Measurements from ENCODE around the gene ISYNA1.

Gene ISYNA1

DNA sequence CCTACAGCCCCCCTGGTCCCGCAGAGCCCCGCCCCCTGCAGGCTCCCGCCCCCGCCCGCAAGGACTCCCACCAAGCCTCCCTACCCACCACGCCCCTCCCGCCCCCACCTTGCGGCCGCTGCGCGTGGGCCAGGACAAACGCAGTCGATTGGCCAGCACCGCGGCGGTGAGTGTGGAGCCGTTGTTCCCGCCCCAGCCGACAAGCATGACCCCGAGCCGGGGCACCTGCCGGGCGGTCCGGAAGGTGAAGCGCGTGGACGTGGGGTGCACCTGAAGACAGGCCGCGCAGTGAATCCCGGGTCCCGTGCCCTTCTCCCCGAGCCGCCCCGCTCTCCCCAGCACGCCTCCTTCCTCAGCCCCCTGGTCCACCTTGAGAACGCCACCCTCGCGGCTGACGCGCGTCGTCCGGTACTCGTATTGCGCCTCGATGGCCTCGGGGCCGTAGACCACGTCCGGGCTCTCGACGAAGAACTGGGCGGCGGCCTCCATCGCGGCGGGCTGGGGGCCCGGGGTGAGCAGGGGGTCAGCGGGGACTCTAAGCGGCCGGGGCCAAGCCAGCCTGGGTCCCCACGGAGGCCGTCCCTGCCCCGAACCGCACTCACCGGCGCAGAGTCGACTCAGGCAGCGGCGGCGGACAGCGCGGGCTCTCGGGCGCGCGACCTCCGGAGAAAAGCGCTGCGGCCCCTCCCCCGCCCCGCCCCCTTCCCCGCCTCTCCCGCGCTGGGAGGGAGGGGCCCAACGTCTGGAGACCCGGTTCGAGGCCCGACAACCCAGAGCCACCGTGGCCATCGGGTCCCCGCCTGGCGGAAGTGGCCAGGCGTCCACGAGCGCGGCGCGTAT, at the start of gene ISYNA1:
TSS of gene ISYNA1 (minus strand) at position 643 of the 840 bp plus-strand sequence. CDS start at position 489, 154 bp downstream.
- DNase-seq (ENCODE audit: low spot score) = peak; percentile 84

DNA sequence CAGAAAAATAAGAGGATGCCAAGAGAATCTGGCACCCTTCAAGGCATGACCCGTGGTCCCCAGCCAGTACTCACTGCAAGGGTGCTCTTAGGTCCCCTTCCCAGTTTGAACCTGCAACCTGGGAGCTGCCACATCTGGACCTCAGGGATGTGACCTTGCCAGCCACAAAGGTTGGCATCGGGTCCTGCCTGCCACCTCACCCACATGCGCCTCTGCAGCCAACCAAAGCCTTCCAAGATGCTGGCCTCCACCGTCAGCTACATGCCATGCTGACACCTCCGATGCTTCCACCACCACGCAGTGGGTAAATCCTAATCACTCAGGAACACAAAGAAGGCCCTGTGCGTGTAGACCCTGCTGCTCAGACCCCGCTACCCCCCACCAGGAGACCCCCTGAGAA, 48.8 kb upstream of the ISYNA1 start:
- DNase-seq (ENCODE audit: low spot score) = no peak

DNA sequence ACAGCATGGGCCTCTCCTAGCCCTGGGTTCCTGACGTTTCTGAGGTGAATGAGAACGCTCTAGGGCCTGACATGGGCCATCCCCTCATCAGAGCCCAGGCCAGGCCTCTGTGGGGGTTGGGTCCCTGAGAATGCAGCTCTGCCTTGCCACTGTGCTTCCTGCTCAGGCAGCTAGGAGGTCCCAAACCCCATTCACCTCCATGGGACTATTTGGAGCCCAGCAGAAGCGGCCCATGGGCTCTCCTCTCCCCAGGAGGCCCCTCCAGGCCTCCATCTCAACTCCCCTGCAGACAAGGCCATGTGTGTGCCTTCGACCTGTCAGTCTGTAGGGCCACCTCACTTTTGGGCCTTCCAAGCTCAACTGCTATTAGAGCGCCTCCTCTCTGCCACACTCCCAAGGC, 47.1 kb upstream of the ISYNA1 start:
- DNase-seq (ENCODE audit: low spot score) = no peak

GRCh38 chr19:18483119-18483890, 45.4 kb upstream of the ISYNA1 start:
- no peak for DNase-seq (ENCODE audit: low spot score)

DNA sequence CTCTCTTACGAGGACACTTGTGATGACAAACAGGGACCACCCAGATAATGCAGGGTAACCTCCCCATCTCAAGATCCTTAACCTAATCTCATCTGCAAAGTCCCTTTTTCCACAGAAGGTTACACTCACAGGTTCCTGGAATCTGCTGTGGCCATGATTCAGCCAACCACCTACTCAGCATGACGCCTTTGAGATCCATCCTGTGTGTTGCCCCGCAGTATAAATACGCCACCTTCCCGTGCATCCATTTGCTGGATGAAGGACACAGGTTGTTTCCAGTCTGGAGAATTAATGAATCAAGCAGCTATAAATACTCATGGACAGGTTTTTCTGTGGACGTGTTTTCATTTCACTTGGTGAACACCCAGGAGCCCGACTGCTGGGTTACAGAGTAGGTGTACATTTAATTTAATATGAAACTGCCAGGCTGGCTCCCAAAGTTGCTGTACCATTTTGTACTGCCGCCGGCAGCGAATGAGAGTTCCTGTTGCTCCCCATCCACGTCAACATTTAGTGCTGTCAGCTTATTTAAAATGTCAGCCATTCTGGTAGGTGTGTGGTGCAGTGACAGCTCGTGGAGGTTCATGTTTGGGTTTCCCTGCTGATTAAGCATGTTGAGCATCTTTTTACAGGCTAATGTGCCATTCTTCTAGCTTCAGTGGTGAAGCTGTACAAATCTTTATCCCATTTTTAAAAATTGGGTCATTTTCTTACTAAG, 43.7 kb upstream of the ISYNA1 start:
- DNase-seq (ENCODE audit: low spot score) = no peak

- no peak for DNase-seq (ENCODE audit: low spot score)
Observed at GRCh38 chr19:18480006-18480691, 42.2 kb upstream of the ISYNA1 start.

- DNase-seq (ENCODE audit: low spot score) = no peak
Observed at GRCh38 chr19:18478545-18479311, 40.8 kb upstream of the ISYNA1 start.

DNA sequence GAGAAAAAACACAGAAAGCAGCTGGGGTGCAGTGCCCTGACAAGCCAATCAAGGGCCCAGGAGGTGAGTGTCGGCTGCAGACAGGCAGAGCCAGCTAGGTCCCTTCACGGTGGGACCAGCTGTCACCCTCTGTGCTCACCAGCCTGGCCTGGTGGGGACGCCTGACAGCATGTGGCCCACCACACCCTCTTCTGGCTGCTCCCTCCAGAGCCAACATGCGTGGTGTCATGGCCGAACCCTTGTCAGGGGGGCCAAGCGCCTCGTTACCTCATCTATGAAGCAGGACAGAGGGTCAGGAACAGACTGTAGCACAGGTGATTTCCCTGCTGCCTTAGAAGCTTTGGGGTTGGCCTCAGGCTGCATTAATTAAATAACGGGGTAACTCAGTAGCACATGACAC, 40.0 kb upstream of the ISYNA1 start:
- peak; percentile 64 for DNase-seq (ENCODE audit: low spot score)

DNA sequence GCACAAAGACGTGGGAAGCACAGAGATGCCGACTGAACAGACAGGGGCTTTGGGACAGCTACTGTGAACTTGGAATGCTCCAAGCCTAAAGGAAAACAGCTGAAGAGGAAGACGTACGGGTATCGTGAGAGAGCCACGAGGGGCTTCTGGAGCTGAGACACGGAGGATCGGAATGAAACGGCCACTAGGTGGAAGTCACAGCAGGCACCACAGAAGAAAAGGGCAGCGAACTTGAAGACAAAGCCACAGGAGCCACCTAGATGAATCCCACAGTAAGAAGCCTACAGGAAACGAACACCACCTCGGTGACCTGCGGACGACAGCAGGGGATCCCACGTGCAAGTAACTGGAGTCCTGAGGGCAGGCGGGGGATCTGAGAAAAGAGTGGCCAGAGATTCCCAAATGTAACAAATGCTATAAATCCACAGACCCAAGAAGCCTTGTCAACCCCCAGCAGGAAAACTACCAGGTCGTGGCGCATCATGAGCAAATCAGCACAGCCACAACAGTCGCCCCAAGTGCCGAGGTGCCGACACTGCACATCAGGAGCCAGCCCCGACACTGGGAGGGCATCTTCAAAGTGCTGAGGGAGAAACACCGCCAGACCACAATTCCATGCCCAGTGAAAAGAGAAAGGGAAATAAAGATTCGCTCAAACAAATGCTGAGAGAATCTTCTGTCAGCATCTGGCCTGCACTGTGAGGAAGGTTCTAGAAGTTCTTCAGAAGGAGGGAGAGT, 39.3 kb upstream of the ISYNA1 start:
- DNase-seq (ENCODE audit: low spot score) = no peak

DNA sequence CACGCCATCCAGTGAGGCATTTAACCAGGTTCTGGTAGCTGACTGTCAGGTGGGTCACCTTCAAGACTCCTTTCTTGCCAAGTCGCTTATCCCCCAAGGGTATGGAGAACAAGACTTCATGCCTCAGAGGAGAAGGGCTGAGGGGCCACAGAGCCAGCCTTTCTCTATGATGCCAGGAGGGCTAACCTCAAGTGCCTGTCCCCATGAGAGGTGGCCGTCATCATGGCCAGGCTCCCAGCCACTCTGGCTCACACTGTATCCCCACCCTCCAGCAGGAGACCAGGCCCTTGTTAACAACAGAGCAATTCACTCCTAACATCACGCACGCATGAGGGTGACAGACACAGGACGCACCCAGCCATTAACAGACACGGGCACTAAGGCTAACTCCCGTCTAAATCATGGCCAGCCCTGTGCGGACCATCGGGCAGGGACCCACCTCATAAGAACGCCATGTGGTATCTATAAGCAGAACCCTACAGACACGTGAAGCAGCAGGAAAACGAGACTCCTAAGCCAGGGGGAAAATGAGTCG, 38.6 kb upstream of the ISYNA1 start:
- no peak for DNase-seq (ENCODE audit: low spot score)

- DNase-seq (ENCODE audit: low spot score) = no peak
Observed at GRCh38 chr19:18475762-18476331, 37.9 kb upstream of the ISYNA1 start.

DNA sequence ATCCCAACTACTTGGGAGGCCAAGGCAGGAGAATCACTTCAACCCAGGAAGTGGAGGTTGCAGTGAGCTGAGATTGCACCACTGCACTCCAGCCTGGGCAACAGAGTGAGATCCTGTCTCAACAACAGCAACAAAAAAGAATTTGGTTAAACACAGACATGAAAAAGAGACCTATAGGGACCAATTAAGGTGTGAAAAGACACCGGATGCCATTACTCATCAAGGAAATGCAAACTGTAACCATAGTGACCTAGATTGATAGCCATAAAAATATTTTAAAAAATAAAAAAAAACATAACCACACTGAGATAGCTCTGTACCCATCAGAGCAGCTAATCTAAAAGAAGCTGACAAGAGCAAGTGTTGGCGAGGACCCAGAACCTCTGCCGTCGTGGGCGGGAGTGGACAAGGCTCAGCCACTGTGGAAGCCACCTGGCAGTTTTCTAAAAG, 37.1 kb upstream of the ISYNA1 start:
- no peak for DNase-seq (ENCODE audit: low spot score)

DNA sequence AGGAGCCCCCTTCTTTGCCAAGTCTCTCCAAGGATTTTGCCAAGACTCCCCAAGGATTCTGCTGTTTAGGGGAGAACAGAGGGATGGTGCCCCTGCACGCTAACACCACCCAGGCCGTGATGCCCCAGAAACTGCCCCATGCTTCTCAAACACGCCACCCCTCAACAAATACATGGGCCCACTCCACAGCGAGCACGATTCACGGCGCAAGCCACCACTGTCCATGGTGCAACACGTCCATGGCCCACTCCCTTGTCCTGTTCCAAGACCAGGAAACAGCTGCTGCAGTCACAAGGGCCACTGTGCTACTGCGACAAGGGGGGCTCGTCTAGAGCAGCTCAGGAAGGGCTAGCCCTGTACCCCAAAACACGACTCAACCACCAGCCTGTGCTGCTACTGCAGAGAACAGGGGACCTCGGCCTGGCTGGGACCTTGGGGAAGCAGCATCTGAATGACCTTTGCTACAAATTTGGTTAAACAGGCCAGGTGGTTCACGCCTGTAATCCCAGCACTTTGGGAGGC, 36.5 kb upstream of the ISYNA1 start:
- no peak for DNase-seq (ENCODE audit: low spot score)

GRCh38 chr19:18473706-18474087, 35.8 kb upstream of the ISYNA1 start:
- no peak for DNase-seq (ENCODE audit: low spot score)

DNA sequence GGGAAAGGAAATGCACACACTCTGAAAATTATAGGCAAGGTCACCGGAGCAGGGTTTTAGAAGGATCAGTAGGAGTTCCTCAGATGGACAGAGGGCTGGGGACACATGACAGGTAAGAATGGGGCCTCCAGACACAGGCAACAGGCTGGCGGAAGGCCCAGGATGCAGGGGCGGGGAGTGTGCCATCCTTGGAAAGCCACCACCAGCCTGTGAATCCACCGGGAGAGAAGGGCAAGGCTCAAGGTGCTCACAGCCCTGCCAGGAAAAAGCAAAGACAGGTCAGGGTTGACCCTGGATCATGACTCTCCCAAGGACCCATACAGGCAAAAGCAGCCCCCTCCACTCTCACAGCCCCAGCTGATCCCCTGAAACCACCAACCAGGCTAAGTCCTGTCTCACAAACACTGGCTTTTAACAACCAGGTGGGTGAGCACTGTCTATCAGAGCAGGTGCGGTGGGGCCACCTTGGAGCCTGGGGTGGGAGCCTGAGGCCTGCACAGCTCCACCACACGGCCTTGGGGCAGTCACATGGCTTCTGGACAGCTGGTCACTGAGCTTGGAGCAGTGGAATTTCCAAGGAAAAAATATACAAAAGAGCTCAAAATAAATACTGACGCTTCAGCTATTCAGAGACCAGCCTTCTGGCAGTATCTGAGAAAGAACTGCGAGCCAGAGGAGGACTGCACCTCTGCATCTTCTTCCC, 35.2 kb upstream of the ISYNA1 start:
- DNase-seq (ENCODE audit: low spot score) = no peak

DNA sequence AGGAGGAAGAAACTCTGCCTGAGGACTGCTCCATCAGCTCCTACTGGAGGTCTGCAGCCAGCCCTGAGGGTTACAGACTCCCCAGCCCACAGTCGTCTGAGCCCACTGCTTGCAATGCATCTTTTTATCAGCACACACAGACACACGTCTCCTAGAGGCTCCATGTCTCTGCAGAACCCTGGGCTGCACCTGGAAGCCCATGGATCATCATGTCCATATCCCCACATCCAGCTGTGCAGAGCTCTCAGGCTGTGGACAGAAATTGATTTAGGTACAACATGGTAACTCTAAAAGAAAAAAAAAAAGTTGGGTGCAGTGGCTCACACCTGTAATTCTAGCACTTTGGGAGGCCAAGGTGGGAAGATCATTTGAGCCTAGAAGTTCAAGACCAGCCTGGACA, 32.9 kb upstream of the ISYNA1 start:
- DNase-seq (ENCODE audit: low spot score) = no peak

DNA sequence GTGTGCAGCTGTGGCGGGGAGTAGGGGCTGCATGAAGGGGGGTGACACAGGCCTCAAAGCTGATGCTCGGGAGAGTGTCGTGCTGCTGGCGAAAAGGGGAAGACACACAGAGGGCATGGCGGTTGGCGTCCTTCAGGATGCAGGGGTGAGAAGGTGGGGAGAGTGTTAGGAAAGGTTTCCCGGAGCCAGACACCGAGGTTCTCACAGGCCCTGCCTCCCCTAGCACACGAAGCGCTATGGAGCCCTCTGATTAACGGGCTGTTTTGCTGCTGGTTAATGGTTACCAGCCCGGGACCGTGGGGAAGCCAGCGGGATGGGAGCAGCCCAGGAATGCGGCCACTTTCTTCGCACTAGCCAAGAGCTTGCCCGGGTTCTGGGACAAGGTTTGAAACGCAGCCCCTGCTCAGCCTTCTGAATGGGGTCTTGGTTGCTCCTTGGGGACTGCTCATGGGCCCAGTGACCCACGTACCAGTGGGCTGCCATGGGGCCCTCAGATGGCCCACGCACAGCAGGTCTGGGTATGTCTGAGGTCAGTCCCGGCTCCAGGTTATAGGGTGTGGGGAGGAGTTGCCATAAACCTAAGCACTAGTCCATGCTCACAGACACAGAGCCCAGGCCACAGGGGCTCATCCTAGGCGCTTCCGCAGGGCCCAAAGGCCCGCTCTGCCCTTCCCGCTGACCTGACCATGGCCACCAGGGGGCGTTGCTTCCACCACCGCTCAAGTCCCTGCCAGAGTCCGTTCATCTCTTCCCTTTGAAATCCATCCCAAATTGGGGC, 31.3 kb upstream of the ISYNA1 start:
- DNase-seq (ENCODE audit: low spot score) = peak; percentile 85

DNA sequence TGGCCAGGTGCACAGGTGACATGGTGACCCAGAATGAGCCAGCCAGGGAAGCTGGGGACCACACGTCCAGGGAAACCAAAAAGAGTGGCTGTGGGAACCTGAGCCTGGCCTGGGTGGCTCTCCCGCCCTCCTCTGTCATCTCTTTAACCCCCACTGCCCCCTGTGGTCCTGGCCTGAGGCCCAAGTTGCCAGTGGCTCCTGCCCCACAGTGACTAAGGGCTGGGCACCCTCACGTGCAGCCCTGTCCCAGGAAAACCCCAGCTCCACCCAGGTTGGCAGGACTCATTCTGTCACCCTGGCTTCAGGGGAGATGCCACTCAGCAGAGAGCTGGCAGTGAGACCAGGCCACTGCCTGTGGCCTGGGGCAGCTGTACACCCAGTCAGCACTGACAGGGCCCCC, 30.6 kb upstream of the ISYNA1 start:
- no peak for DNase-seq (ENCODE audit: low spot score)

Measured in D341Med (cell line).